Heart right ventricle (tissue), 16 donors: ENCODE results near the gene SENP6. TPM values are rescaled to one million over a fixed set of nuclear protein-coding genes. Genes with fewer than 3 reads are reported as not detected.

Experiments
- ATAC-seq, 8 donors: fragments of 200-7000 bp; cut with Tn5 transposase; one replicate each; pipeline ENCODE4 v1.9.1; 2020; ENCODE audit warnings: mild to moderate bottlenecking in 8 of 8, moderate library complexity in 8 of 8, moderate number of reproducible peaks in 1 of 8
- DNase-seq, 2 donors: peaks; one replicate each; pipeline ENCODE4 v3.0.0-alpha.2; 2020
- H3K27ac ChIP-seq, 10 donors: fragments of 200-600 bp; sonication (generic) in 2 of 10; one replicate each; pipeline versions ENCODE4 v1.5.0 to v1.8.0; 2020 to 2022; ENCODE audit warnings: mild to moderate bottlenecking in 3 of 10
- H3K27me3 ChIP-seq, 7 donors: fragments of 200-600 bp; one replicate each; pipeline ENCODE4 v1.8.0; 2021 to 2022; ENCODE audit warnings: mild to moderate bottlenecking in 2 of 7
- H3K36me3 ChIP-seq, 9 donors: fragments of 200-600 bp; sonication (generic) in 1 of 9; one replicate each; pipeline versions ENCODE4 v1.5.0 to v1.8.0; 2020 to 2022; ENCODE audit warnings: mild to moderate bottlenecking in 2 of 9
- H3K4me1 ChIP-seq, 9 donors: fragments of 200-600 bp; sonication (generic) in 1 of 9; one replicate each; pipeline versions ENCODE4 v1.5.0 to v1.8.0; 2020 to 2022; ENCODE audit warnings: mild to moderate bottlenecking in 4 of 9
- H3K4me3 ChIP-seq, 10 donors: fragments of 200-600 bp; sonication (generic) in 2 of 10; one replicate each; pipeline versions ENCODE4 v1.5.0 to v1.8.0; 2020 to 2022; ENCODE audit warnings: mild to moderate bottlenecking in 7 of 10, moderate library complexity in 2 of 10
- H3K9me3 ChIP-seq, 11 donors: fragments of 200-600 bp in 10 of 11; sonication (generic) in 2 of 11; one replicate each; pipeline versions ENCODE4 v1.5.0 to v1.8.0; 2013 to 2022; ENCODE audit warnings: mild to moderate bottlenecking in 2 of 11, control low read depth in 1 of 11, moderate library complexity in 1 of 11
- CTCF ChIP-seq, 9 donors: fragments of 200-600 bp; sonication (generic) in 2 of 9; IDR thresholded peaks; one replicate each; pipeline versions ENCODE4 v1.5.0 to v1.8.0; 2021 to 2022; ENCODE audit warnings: antibody characterized with exemption in 9 of 9, mild to moderate bottlenecking in 5 of 9, moderate library complexity in 1 of 9
- WGBS, 2 donors: extraction: QIAGEN DNeasy Blood & Tissue Kit; methylation state at CpG; one replicate each; pipeline ENCODE4 v1.1.7; 2013; ENCODE audit warnings: inconsistent platforms in 1 of 2; 5-methylcytosine and 5-hydroxymethylcytosine counted together
- intact Hi-C, 10 donors: fragments of 100-400 bp; cut with DNase I; formaldehyde crosslinking; loops; one replicate each; pipeline versions ENCODE4 v1.11.1 to v1.14.2; 2022
- polyA plus RNA-seq, 2 donors: library from polyadenylated mRNA; stranded (reverse); fragments of 200-250 nt; gene quantifications; one replicate each; pipeline ENCODE4 v1.2.3, GENCODE V29; 2013
- total RNA-seq, 10 donors: library from RNA; stranded (reverse); fragmentation: NEBNext Ultra II Directional in 3 of 10; extraction: Animal tissue kit (Norgen Biotek cat#: 25700) in 3 of 10; gene quantifications; one replicate each; pipeline versions ENCODE4 v1.2.1 to v1.2.4, GENCODE V29; 2021 to 2023
- donor health status: Arrhythmogenic right ventricular cardiomyopathy.
- donor health status: ischemic (EF 13 %, LVEDD 7.1; RV severe dilation, severe dysfunction).
- donor health status: healthy with polysubstance abuse.
- donor health status: DM: no; HTN: yes; CAD: no.
- donor health status: DM: no; HTN: no; CAD: no.
- donor health status: ischemic (EF 25% LVEDD 6.9; RV normal size, moderate dysfunction).
- donor health status: ischemic (EF 25% LVEDD 5.7; RV mildly dilated, moderate dysfunction).
- donor health status: healthy.
- donor health status: DM: yes; HTN: yes; CAD: no.
- donor health status: Ischemic cardiomyopathy.
- donor health status: ischemic (EF 35%, LVEDD 5.7; RV mildly dilated, moderate dysfunction).
- donor health status: nonischemic (EF 11% LVEDD 7.7; RV severe dilation, severe dysfunction).
- donor health status: DM: yes; HTN: yes; CAD: no.
- donor health status: PGD.
- donor health status: ischemic (EF 29% LVEDD 5.4; RV normal size, mild dysfunction).
- donor health status: nonischemic (EF 23%, LVEDD 6.1; RV moderate dilation, normal function).

The SENP6 gene
- total and polyA plus RNA-seq, 12 donors: 14.1 to 72.5 (median 62.2) TPM

- ATAC-seq (no peak), DNase-seq (no peak)
- no peak for TF ChIP-seq CTCF (IDR thresholded peaks at IDR 0.05)
- peak overlapping the region; percentile 53 to 97 (median 88) for H3K4me3 ChIP-seq
- intact Hi-C loops: loop anchor here in 1 of 10 donors (10.0 kb wide), 1 partner anchor 318 kb away; the partner anchor contains the start of gene TMEM30A
- 1 to 7% methylated on average over 2 of the region's 2 CpGs for WGBS, 2 donors
- no peaks in the 10 kb centered on the region for H3K27me3 ChIP-seq
- peaks cover 0 to 6% (median 0%) of the 10 kb centered on the region in 9 donors for H3K36me3 ChIP-seq
- peaks cover 0 to 5% (median 0%) of the 10 kb centered on the region in 11 donors for H3K9me3 ChIP-seq
- peak overlapping the region in 9 of 10 donors; percentile 96 to 99 (median 98) for H3K27ac ChIP-seq
- H3K4me1 ChIP-seq: peaks cover 0 to 68% (median 37%) of the 10 kb centered on the region in 9 donors
Observed at GRCh38 chr6:75603106-75603420, 1.4 kb downstream of the SENP6 start.

- H3K4me1 ChIP-seq: peaks cover 2 to 72% (median 50%) of the 10 kb centered on the region in 9 donors
- H3K36me3 ChIP-seq: peaks cover 0 to 6% (median 0%) of the 10 kb centered on the region in 9 donors
- TF ChIP-seq CTCF (IDR thresholded peaks at IDR 0.05): no peak
- ATAC-seq: no peak
- intact Hi-C loops: loop anchor here in 1 of 10 donors (10.0 kb wide), 1 partner anchor 319 kb away; the partner anchor contains the start of gene TMEM30A
- H3K27me3 ChIP-seq: no peaks in the 10 kb centered on the region
- H3K27ac ChIP-seq: peak overlapping the region in 1 of 10 donors; percentile 18
- peak overlapping the region in 7 of 10 donors; percentile 71 to 92 (median 88) for H3K4me3 ChIP-seq
- no peak for DNase-seq
- peaks cover 0 to 5% (median 0%) of the 10 kb centered on the region in 11 donors for H3K9me3 ChIP-seq
- WGBS, 2 donors: 96 to 97% methylated on average over 16 of the region's 16 CpGs
Observed at GRCh38 chr6:75604294-75604693, 2.6 kb downstream of the SENP6 start.

- 93 to 95% methylated on average over 4 of the region's 4 CpGs for WGBS, 2 donors
- no peaks in the 10 kb centered on the region for H3K27me3 ChIP-seq
Observed at GRCh38 chr6:75605635-75606034, 4.0 kb downstream of the SENP6 start.

GRCh38 chr6:75608304-75608703 lies 6.6 kb downstream of the SENP6 start:
- Histone ChIP-seq H3K4me1 (peaks cover 3 to 98% (median 76%) of the 10 kb centered on the region in 9 donors), H3K4me3 (peak overlapping the region in 1 of 10 donors; percentile 0), H3K36me3 (peaks cover 0 to 6% (median 0%) of the 10 kb centered on the region in 9 donors), H3K27ac (peak overlapping the region in 2 of 10 donors; percentile 63 to 65), H3K27me3 (no peaks in the 10 kb centered on the region), H3K9me3 (peaks cover 0 to 5% (median 0%) of the 10 kb centered on the region in 11 donors)
- intact Hi-C loops: loop anchor here in 1 of 10 donors (10.0 kb wide), 1 partner anchor 324 kb away; the partner anchor contains the start of gene TMEM30A
- WGBS, 2 donors: 84 to 89% methylated on average over 3 of the region's 3 CpGs
- ATAC-seq (no peak), DNase-seq (no peak)
- no peak for TF ChIP-seq CTCF (IDR thresholded peaks at IDR 0.05)

More at GRCh38 chr6:75605635-75606034, 4.0 kb downstream of the SENP6 start:
- H3K9me3 ChIP-seq: peaks cover 0 to 5% (median 0%) of the 10 kb centered on the region in 11 donors
- peaks cover 0 to 6% (median 0%) of the 10 kb centered on the region in 9 donors for H3K36me3 ChIP-seq
- no peak for ATAC-seq
- H3K4me1 ChIP-seq: peaks cover 3 to 81% (median 60%) of the 10 kb centered on the region in 9 donors
- no peak overlapping the region for H3K27ac ChIP-seq
- intact Hi-C loops: loop anchor here in 1 of 10 donors (10.0 kb wide), 1 partner anchor 321 kb away; the partner anchor contains the start of gene TMEM30A
- H3K4me3 ChIP-seq: no peak overlapping the region
- no peak for TF ChIP-seq CTCF (IDR thresholded peaks at IDR 0.05)
- DNase-seq: no peak
